DND-41 (cell line): Measurements from ENCODE around the gene SLC6A4.

ENCODE experiments used
- CTCF ChIP-seq: IDR thresholded peaks from 2 replicates; pipeline ENCODE4 v1.5.1; 2012; ENCODE audit warnings: borderline replicate concordance, low read length, moderate library complexity, mild to moderate bottlenecking; ENCODE audit not compliant: poor library complexity, severe bottlenecking; ENCODE audit errors: extremely low read depth
- EZH2 ChIP-seq: IDR thresholded peaks from 3 replicates; pipeline ENCODE4 v1.6.1; 2012; ENCODE audit warnings: borderline replicate concordance, low read depth, mild to moderate bottlenecking, moderate library complexity, low read length, inconsistent platforms; ENCODE audit not compliant: severe bottlenecking

GRCh38 chr17:30176855-30177254 lies 58.6 kb downstream of the SLC6A4 start:
- TF ChIP-seq CTCF (no peak), EZH2 (no peak)
